H1 (cell line): ENCODE results near the gene TMEM212. TPM values are rescaled to one million over a fixed set of nuclear protein-coding genes. Genes with fewer than 3 reads are reported as not detected.

Source experiments
- ASH2L ChIP-seq: fragments of 200-600, 300-600 bp; sonication (generic); IDR thresholded peaks from one replicate; pipeline ENCODE4 v1.7.1; 2017; ENCODE audit warnings: low read length
- EP300 ChIP-seq, 2 experiments: IDR thresholded peaks; 1 replicate in 1 of 2; 2 replicates in 1 of 2; pipeline ENCODE4 v1.6.1; 2011 to 2012; ENCODE audit warnings: low read depth in 2 of 2, low read length in 2 of 2, mild to moderate bottlenecking in 2 of 2, borderline replicate concordance in 1 of 2, inconsistent platforms in 1 of 2, moderate library complexity in 1 of 2
- JUND ChIP-seq: IDR thresholded peaks from 2 replicates; pipeline ENCODE4 v1.6.1; 2011; ENCODE audit warnings: mild to moderate bottlenecking, improper control_type of control experiment, low read length
- TAF1 ChIP-seq: IDR thresholded peaks from 2 replicates; pipeline ENCODE4 v1.6.1; 2011; ENCODE audit warnings: mild to moderate bottlenecking, low read depth, low read length
- polyA plus RNA-seq, 7 experiments: library from polyadenylated mRNA; depleted of rRNA in 3 of 7; stranded (reverse) in 5 of 7; unstranded in 2 of 7; fragments of >200 nt in 5 of 7; fragments of 200-250 nt in 2 of 7; gene quantifications; 1 replicate in 5 of 7; 2 replicates in 1 of 7; 4 replicates in 1 of 7; pipeline versions ENCODE4 v1.2.1 to v1.2.3, GENCODE V29; 2011 to 2013; ENCODE audit warnings: missing spikeins in 2 of 7, mixed read lengths in 2 of 7
- total RNA-seq: library from RNA; stranded (reverse); fragmentation: NEBNext Ultra II Directional; extraction: Animal tissue kit (Norgen Biotek cat#: 25700); gene quantifications from 2 replicates; pipeline ENCODE4 v1.2.1, GENCODE V29; 2021

The TMEM212 gene
- total and polyA plus RNA-seq, 2 of the 8 experiments (the other 6 are each of a cell fraction or from before 2014, with no cell fraction given) = not detected

GRCh38 chr3:171806200-171807128, 36.7 kb upstream of the TMEM212 start (continued):
- TF ChIP-seq ASH2L (no peak), JUND (no peak), EP300 (IDR thresholded peaks at IDR 0.05; ENCODE audit: borderline replicate concordance in 1 of 2, low read depth in 2 of 2, low read length in 2 of 2) (no peak), TAF1 (no peak)
